CD14-positive monocyte (primary cell): ENCODE results near the gene CNPY1. TPM values are rescaled to one million over a fixed set of nuclear protein-coding genes. Genes with fewer than 3 reads are reported as not detected.

Experiments used
- DNase-seq, 3 donors: peaks; one replicate each; pipeline ENCODE4 v3.0.0-alpha.2; 2011 to 2022
- H2AFZ ChIP-seq: 2 replicates; pipeline ENCODE4 v1.6.0; 2012; ENCODE audit warnings: mild to moderate bottlenecking, low read depth, low read length, inconsistent platforms; ENCODE audit not compliant: insufficient read depth, poor library complexity, severe bottlenecking
- H3K27ac ChIP-seq, 2 donors: 1 replicate in 1 of 2; 2 replicates in 1 of 2; pipeline ENCODE4 v1.5.1; 2012 to 2013; ENCODE audit warnings: low read length in 2 of 2, control low read depth in 1 of 2, inconsistent platforms in 1 of 2, low read depth in 1 of 2, mild to moderate bottlenecking in 1 of 2
- H3K27me3 ChIP-seq, 2 donors: one replicate each; pipeline versions ENCODE4 v1.6.0 to v1.6.1; 2011 to 2013; ENCODE audit warnings: low read length in 2 of 2; ENCODE audit not compliant: control insufficient read depth in 2 of 2, insufficient read depth in 2 of 2
- H3K36me3 ChIP-seq, 2 donors: replicated peaks in 1 of 2; 1 replicate in 1 of 2; 2 replicates in 1 of 2; pipeline versions ENCODE4 v1.5.1 to v1.6.1; 2012 to 2013; ENCODE audit warnings: low read length in 2 of 2, control low read depth in 1 of 2, inconsistent platforms in 1 of 2, mild to moderate bottlenecking in 1 of 2; ENCODE audit not compliant: insufficient read depth in 2 of 2, control insufficient read depth in 1 of 2
- H3K4me1 ChIP-seq, 2 donors: 1 replicate in 1 of 2; 2 replicates in 1 of 2; pipeline versions ENCODE4 v1.5.1 to v1.6.1; 2012 to 2013; ENCODE audit warnings: low read length in 2 of 2, control low read depth in 1 of 2, inconsistent platforms in 1 of 2, mild to moderate bottlenecking in 1 of 2, moderate library complexity in 1 of 2; ENCODE audit not compliant: insufficient read depth in 2 of 2, control insufficient read depth in 1 of 2
- H3K4me2 ChIP-seq: replicated peaks from 2 replicates; pipeline ENCODE3; 2012; ENCODE audit warnings: low read length, moderate library complexity, mild to moderate bottlenecking; ENCODE audit not compliant: poor library complexity, severe bottlenecking; ENCODE audit errors: extremely low read depth
- H3K4me3 ChIP-seq, 3 experiments: fragments of 200-600 bp in 1 of 3; sonication (generic) in 1 of 3; replicated peaks in 1 of 3; 1 replicate in 2 of 3; 2 replicates in 1 of 3; pipeline ENCODE4 v1.5.1; 2011 to 2013; ENCODE audit warnings: low read length in 3 of 3, mild to moderate bottlenecking in 3 of 3, control low read depth in 2 of 3, low read depth in 2 of 3, inconsistent platforms in 1 of 3, moderate library complexity in 1 of 3
- H3K79me2 ChIP-seq: 2 replicates; pipeline ENCODE4 v1.6.0; 2012; ENCODE audit warnings: mild to moderate bottlenecking, control low read depth, inconsistent platforms, low read length, moderate library complexity; ENCODE audit not compliant: insufficient read depth
- H3K9ac ChIP-seq: 2 replicates; pipeline ENCODE4 v1.6.0; 2017; ENCODE audit warnings: low read length, mild to moderate bottlenecking; ENCODE audit not compliant: insufficient read depth, poor library complexity, severe bottlenecking
- H3K9me3 ChIP-seq, 2 donors: replicated peaks in 1 of 2; 1 replicate in 1 of 2; 2 replicates in 1 of 2; pipeline versions ENCODE4 v1.5.1 to v1.6.1; 2012 to 2013; ENCODE audit warnings: low read length in 2 of 2, control low read depth in 1 of 2; ENCODE audit not compliant: control insufficient read depth in 1 of 2, insufficient read depth in 1 of 2
- H4K20me1 ChIP-seq: 2 replicates; pipeline ENCODE4 v1.6.0; 2012; ENCODE audit warnings: mild to moderate bottlenecking, low read length, control low read depth, moderate library complexity; ENCODE audit not compliant: insufficient read depth
- H3K27ac Mint-ChIP-seq, 7 donors: one replicate each; pipeline ENCODE4 v1.8.0; 2020; ENCODE audit warnings: mild to moderate bottlenecking in 7 of 7, mixed read lengths in 7 of 7, moderate library complexity in 6 of 7, inconsistent platforms in 2 of 7
- H3K27me3 Mint-ChIP-seq, 3 donors: one replicate each; pipeline ENCODE4 v1.8.0; 2021 to 2022; ENCODE audit warnings: low read depth in 3 of 3, mild to moderate bottlenecking in 3 of 3, mixed read lengths in 3 of 3, moderate library complexity in 3 of 3, inconsistent platforms in 1 of 3
- H3K36me3 Mint-ChIP-seq, 2 donors: one replicate each; pipeline ENCODE4 v1.8.0; 2020; ENCODE audit warnings: mixed read lengths in 2 of 2, inconsistent platforms in 1 of 2, mild to moderate bottlenecking in 1 of 2
- H3K4me1 Mint-ChIP-seq: one replicate; pipeline ENCODE4 v1.8.0; 2020; ENCODE audit warnings: mild to moderate bottlenecking, mixed read lengths
- H3K4me3 Mint-ChIP-seq, 2 donors: one replicate each; pipeline ENCODE4 v1.8.0; 2020; ENCODE audit warnings: mild to moderate bottlenecking in 2 of 2, mixed read lengths in 2 of 2, moderate library complexity in 1 of 2
- H3K9me3 Mint-ChIP-seq, 7 donors: one replicate each; pipeline ENCODE4 v1.8.0; 2020 to 2022; ENCODE audit warnings: mixed read lengths in 7 of 7, mild to moderate bottlenecking in 6 of 7, moderate library complexity in 6 of 7, inconsistent platforms in 2 of 7
- WGBS: methylation state at CpG from one replicate; pipeline ENCODE4 v1.1.5; 2013; ENCODE audit warnings: missing lambda C conversion rate; ENCODE audit not compliant: insufficient coverage; 5-methylcytosine and 5-hydroxymethylcytosine counted together
- intact Hi-C, 2 donors: fragments of 100-400 bp; cut with micrococcal nuclease; formaldehyde crosslinking; loops; one replicate each; pipeline versions ENCODE4 v1.15.0 to v1.15.1; 2023
- polyA plus RNA-seq, 3 donors: library from polyadenylated mRNA; depleted of rRNA in 1 of 3; unstranded in 2 of 3; stranded (reverse) in 1 of 3; fragments of 300-500 nt in 2 of 3; fragments of >200 nt in 1 of 3; fragmentation: Illumina TruSeq in 2 of 3; gene quantifications; 1 replicate in 2 of 3; 2 replicates in 1 of 3; pipeline ENCODE4 v1.2.3, GENCODE V29; 2012 to 2021
- TF ChIP-seq, protein P1 (sequence below): fragments of 200-600 bp; IDR thresholded peaks from one replicate; pipeline ENCODE4 v1.8.0; 2022; ENCODE audit warnings: antibody characterized with exemption, mild to moderate bottlenecking

Gene CNPY1
- polyA plus RNA-seq, 3 donors = not detected

DNA sequence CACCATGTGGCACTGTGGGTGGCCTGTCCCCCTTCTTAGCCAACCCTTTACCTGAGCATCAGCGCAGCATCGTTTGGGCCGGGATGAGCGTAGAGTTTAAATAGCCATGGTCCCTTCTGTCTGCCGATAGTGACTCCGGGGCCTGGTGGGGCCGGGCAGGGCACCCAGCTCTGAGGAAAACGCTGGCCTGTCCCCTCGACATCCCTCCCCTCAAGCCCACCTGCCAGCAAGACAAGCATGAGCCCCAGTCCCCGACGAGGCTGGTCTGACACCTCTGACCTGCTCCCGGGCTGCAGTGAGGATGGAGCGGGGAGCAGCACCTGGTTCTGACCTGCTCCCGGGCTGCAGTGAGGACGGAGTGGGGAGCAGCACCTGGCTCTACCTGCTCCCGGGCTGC lies 31.1 kb upstream of the CNPY1 start:
- Histone ChIP-seq H3K36me3 (no peaks in the 10 kb centered on the region), H3K79me2 (no peaks in the 10 kb centered on the region), H3K4me2 (no peak overlapping the region), H3K27ac (no peak overlapping the region), H3K27me3 (no peaks in the 10 kb centered on the region), H4K20me1 (no peaks in the 10 kb centered on the region), H2AFZ (no peak overlapping the region), H3K9ac (no peak overlapping the region), H3K4me1 (peaks cover 7% of the 10 kb centered on the region in 2 donors), H3K4me3 (no peak overlapping the region), H3K9me3 (no peaks in the 10 kb centered on the region)
- DNase-seq = no peak
- intact Hi-C loops = no loop called here
- H3K9me3 Mint-ChIP-seq = peaks cover 0 to 2% (median 0%) of the 10 kb centered on the region in 7 donors
- WGBS = 89% methylated on average over 16 of the region's 16 CpGs
- peaks cover 5 to 14% (median 8%) of the 10 kb centered on the region in 3 donors for H3K27me3 Mint-ChIP-seq
- H3K4me3 Mint-ChIP-seq = no peak overlapping the region
- TF ChIP-seq, protein P1, sequence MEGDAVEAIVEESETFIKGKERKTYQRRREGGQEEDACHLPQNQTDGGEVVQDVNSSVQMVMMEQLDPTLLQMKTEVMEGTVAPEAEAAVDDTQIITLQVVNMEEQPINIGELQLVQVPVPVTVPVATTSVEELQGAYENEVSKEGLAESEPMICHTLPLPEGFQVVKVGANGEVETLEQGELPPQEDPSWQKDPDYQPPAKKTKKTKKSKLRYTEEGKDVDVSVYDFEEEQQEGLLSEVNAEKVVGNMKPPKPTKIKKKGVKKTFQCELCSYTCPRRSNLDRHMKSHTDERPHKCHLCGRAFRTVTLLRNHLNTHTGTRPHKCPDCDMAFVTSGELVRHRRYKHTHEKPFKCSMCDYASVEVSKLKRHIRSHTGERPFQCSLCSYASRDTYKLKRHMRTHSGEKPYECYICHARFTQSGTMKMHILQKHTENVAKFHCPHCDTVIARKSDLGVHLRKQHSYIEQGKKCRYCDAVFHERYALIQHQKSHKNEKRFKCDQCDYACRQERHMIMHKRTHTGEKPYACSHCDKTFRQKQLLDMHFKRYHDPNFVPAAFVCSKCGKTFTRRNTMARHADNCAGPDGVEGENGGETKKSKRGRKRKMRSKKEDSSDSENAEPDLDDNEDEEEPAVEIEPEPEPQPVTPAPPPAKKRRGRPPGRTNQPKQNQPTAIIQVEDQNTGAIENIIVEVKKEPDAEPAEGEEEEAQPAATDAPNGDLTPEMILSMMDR = no peak
- H3K36me3 Mint-ChIP-seq = no peaks in the 10 kb centered on the region
- H3K4me1 Mint-ChIP-seq = peaks cover 9% of the 10 kb centered on the region
- no peak overlapping the region for H3K27ac Mint-ChIP-seq

DNA sequence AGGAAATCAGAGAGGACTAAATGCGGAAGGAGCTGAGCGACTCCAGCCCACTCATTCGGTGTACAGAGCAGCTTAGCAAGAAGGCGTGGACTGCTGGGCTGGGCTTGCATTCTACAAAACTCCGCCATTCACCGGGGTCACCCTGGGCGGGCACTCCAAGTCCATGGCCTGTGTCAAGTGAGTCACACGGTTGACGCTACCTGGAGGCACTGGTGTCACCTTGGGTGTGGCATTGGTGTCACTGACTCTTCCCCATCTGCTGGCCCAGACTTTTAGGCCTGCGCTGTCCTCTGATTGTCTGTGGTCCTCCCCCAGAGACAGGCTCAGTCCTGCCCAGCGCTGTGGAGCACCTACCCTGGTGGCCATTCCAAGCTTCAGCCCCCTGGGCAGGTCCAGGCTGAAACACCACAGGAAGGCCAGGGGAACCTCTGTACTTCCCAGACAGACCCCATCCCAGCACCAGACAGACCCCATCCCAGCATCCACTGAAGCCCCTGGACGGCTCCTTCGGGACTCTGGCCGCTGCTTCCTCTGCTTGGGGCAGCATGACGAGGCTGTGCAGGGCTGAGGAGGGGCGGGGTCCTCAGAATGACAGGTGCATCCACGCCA lies 30.6 kb upstream of the CNPY1 start:
- Mint-ChIP-seq H3K36me3 (no peaks in the 10 kb centered on the region), H3K4me3 (no peak overlapping the region), H3K9me3 (peaks cover 0 to 1% (median 0%) of the 10 kb centered on the region in 7 donors), H3K4me1 (peaks cover 11% of the 10 kb centered on the region), H3K27ac (peak overlapping the region in 1 of 7 donors; percentile 42), H3K27me3 (peaks cover 3 to 17% (median 10%) of the 10 kb centered on the region in 3 donors)
- no peak overlapping the region for H2AFZ ChIP-seq
- no peak for DNase-seq
- H3K79me2 ChIP-seq = no peaks in the 10 kb centered on the region
- no peaks in the 10 kb centered on the region for H3K27me3 ChIP-seq
- TF ChIP-seq, protein P1 = no peak
- intact Hi-C loops = no loop called here
- H3K4me3 ChIP-seq = no peak overlapping the region
- H3K9ac ChIP-seq = no peak overlapping the region
- no peak overlapping the region for H3K27ac ChIP-seq
- H3K9me3 ChIP-seq = no peaks in the 10 kb centered on the region
- WGBS = 93% methylated on average over 17 of the region's 17 CpGs
- no peaks in the 10 kb centered on the region for H4K20me1 ChIP-seq
- H3K36me3 ChIP-seq = no peaks in the 10 kb centered on the region
- H3K4me1 ChIP-seq = peaks cover 7% of the 10 kb centered on the region in 2 donors
- no peak overlapping the region for H3K4me2 ChIP-seq
